Spleen (tissue), 7 donors: ENCODE data around the gene PRKCB.

ENCODE experiments used
- CTCF ChIP-seq, 11 experiments: fragments of 200-600 bp in 7 of 11; fragments of 450-650 bp in 4 of 11; sonication (generic) in 4 of 11; IDR thresholded peaks in 8 of 11; conservative IDR thresholded peaks in 3 of 11; 1 replicate in 7 of 11; 2 replicates in 4 of 11; pipeline versions ENCODE4 v1.4.0 to v1.8.0; 2016 to 2021; ENCODE audit warnings: antibody characterized with exemption in 11 of 11, inconsistent platforms in 4 of 11, mild to moderate bottlenecking in 1 of 11
- POLR2A ChIP-seq, 3 donors: fragments of 450-650 bp; IDR thresholded peaks; one replicate each; pipeline ENCODE4 v1.5.1; 2017; ENCODE audit warnings: antibody characterized with exemption in 3 of 3, mild to moderate bottlenecking in 1 of 3
- donor health status: DM: no; HTN: no; CAD: no; lungs with moderate emphysema.
- donor health status: DM: no; HTN: no; CAD: no.
- donor health status: DM: no; HTN: no; CAD: no.

- TF ChIP-seq CTCF (IDR thresholded peaks at IDR 0.05 in 8 of 11, conservative IDR thresholded peaks at IDR 0.05 in 3 of 11) (no peak), POLR2A (IDR thresholded peaks at IDR 0.05) (no peak)
Measured at GRCh38 chr16:24069036-24069590, 233.3 kb downstream of the PRKCB start.
